22Rv1 (cell line): Measurements from ENCODE around the gene SLC39A11.

ENCODE experiments used
- H3K27ac ChIP-seq: fragments of 450-650 bp; 2 replicates; pipeline ENCODE4 v1.5.1; 2017
- ZFX ChIP-seq: fragments of 450-650 bp; IDR thresholded peaks from 2 replicates; pipeline ENCODE4 v1.6.1; 2017; ENCODE audit warnings: antibody characterized with exemption, borderline replicate concordance
- TF ChIP-seq, protein P1 (sequence below): fragments of 450-650 bp; IDR thresholded peaks from 2 replicates; pipeline ENCODE4 v1.5.1; 2017; ENCODE audit warnings: mild to moderate bottlenecking

Gene SLC39A11

DNA sequence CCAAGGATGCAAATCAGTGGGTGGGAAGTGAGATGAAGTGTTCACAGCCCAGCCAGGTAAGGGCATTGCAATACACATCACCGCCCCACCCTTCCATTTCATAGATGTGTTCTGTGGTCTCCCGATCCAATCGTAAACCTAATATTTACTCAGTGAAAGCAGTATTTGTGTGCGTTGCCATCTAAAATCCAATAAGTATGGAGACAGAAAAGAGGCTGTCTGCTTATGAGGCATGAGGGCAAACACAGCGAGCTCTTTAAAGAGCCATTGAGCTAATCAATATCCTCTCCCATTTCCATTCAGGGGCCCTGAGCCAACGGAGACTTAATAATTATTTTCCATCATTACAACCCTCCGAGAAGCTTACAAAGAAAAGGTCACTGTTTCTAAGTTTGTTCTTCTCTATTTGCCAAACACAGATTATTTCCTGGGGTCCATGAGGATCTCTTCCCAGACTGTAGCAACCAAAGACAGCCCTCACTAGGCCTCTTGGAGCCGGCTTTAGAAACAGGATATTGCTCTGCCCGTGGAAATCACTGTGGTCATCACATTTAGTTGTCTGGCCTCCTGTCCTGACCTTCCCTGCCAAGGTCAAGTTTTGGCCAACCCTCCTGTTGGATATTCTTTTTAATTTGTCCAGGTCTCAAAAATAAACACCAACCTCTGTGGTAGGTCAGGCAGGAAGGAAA is 120.1 kb downstream of the SLC39A11 start:
- TF ChIP-seq ZFX, result no peak
- TF ChIP-seq, protein P1, sequence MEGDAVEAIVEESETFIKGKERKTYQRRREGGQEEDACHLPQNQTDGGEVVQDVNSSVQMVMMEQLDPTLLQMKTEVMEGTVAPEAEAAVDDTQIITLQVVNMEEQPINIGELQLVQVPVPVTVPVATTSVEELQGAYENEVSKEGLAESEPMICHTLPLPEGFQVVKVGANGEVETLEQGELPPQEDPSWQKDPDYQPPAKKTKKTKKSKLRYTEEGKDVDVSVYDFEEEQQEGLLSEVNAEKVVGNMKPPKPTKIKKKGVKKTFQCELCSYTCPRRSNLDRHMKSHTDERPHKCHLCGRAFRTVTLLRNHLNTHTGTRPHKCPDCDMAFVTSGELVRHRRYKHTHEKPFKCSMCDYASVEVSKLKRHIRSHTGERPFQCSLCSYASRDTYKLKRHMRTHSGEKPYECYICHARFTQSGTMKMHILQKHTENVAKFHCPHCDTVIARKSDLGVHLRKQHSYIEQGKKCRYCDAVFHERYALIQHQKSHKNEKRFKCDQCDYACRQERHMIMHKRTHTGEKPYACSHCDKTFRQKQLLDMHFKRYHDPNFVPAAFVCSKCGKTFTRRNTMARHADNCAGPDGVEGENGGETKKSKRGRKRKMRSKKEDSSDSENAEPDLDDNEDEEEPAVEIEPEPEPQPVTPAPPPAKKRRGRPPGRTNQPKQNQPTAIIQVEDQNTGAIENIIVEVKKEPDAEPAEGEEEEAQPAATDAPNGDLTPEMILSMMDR, result no peak

DNA sequence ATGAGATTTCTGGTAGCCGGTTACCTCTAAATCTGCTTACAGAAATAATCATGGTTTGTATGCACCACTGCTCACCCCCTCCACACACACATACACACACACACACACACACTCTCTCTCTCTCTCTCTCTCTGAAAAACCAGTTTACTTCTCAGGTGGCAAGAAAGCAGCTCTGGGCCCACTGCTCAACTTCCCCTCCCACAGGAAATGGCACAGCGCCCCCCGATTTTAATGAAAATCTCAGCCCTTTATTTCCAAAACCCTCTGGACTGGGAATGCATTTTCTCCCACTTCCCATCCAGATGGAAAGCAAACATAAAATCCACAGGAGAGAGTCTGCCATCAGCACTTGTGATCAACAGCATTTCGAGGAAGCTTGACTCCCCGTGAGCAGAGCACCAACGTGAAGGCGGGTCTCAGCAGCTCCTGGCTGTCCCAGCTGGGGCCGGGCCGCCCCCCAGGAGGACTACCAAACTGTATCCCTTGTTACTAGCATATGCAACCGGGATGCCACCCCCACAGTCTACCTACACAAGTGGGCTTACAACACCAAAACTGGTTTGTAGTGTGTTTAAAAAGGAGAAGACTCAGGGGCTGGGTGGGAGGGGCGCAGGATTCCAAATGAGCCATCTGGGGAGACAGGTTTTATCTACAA is 121.1 kb downstream of the SLC39A11 start:
- H3K27ac ChIP-seq, result no peak overlapping the region
- TF ChIP-seq ZFX, result no peak
- TF ChIP-seq, protein P1, result no peak

More for the DNA sequence above, 120.1 kb downstream of the SLC39A11 start:
- H3K27ac ChIP-seq, result no peak overlapping the region

DNA sequence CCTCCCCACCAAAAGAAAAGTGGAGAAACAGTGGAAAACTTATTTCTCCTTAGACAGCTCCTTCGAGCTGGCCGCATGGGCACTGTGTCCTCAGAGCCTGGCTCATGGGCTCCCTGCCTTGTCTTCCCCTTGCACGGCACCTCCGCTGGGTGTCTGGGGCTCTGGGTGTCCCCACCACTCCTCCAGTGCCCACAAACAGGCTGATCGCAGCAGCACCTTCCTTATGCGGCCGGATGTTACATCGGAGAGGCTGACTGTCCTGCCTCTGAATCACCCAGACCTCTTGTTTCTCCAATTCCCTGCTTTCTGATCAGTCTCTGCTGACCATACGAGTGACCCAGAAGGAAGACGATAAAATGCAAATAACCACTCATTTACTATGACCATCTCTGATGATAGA is 121.7 kb downstream of the SLC39A11 start:
- no peak overlapping the region for H3K27ac ChIP-seq
- TF ChIP-seq, protein P1, result no peak
- TF ChIP-seq ZFX, result no peak

- H3K27ac ChIP-seq, result no peak overlapping the region
- TF ChIP-seq ZFX, result no peak
- TF ChIP-seq, protein P1, result no peak
Observed at GRCh38 chr17:72970246-72970645, 122.2 kb downstream of the SLC39A11 start.

DNA sequence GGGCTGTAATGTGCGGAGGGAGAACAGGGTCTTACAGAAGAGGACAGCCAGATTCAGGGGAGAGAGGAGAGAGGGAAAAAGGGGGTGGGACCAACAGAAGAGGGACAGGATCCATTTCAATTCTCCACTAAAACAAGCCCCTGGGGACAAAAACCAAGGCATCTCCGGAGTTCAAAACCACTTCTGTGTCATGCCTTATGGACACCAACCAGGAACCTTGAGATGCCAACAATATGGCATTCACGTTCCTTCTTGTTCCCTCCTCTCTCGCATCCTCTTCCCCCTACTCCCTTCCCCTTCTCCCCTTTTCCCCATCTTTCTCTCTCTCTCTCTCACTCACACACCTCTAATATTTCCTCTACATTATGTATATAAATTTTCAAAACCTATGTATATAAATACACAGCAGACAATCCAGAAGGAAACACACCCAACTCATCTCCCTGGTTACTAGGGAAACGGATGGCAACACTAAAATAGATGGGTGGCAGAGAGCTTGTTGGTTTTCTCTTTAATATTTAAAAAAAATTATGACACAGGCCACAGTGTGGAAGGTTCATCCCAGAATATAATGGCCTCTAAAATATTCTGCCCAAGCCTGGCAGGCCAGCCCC is 123.1 kb downstream of the SLC39A11 start:
- TF ChIP-seq, protein P1, result no peak
- no peak for TF ChIP-seq ZFX
- H3K27ac ChIP-seq, result no peak overlapping the region

DNA sequence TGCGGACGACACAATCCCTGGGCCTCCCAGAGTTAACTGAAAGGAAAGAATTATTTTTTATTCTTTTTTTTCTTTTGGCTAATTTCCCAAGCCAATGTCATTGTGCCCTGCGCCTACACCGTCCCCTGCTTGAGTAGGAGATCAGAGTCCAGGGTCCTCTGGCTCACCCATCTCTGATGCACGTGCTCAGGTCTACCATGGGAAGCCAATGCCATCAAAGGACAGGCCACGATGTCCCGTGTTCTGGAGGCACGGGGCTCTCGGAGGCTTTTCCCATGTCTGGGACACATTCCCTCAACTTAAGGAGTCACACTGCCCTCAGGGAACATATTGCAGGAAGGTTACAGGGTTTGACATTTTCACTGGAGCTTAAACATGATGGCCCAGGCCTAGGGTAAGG is 123.7 kb downstream of the SLC39A11 start:
- no peak for TF ChIP-seq ZFX
- TF ChIP-seq, protein P1, result no peak
- H3K27ac ChIP-seq, result no peak overlapping the region
